HUES48 (cell line): Measurements from ENCODE around the gene C1QL4.

Experiments
- H3K27ac ChIP-seq: one replicate; pipeline ENCODE4 v1.7.0; 2013; ENCODE audit warnings: low read depth, low read length, inconsistent platforms
- H3K27me3 ChIP-seq: 2 replicates; pipeline ENCODE4 v1.6.1; 2013; ENCODE audit warnings: mild to moderate bottlenecking, low read length; ENCODE audit not compliant: control insufficient read depth, insufficient read depth
- H3K36me3 ChIP-seq: 2 replicates; pipeline ENCODE4 v1.6.1; 2013; ENCODE audit warnings: low read length; ENCODE audit not compliant: control insufficient read depth, insufficient read depth
- H3K4me1 ChIP-seq: 2 replicates; pipeline ENCODE4 v1.6.1; 2013; ENCODE audit warnings: mild to moderate bottlenecking, low read length; ENCODE audit not compliant: control insufficient read depth, insufficient read depth
- H3K4me3 ChIP-seq: 2 replicates; pipeline ENCODE4 v1.5.1; 2013; ENCODE audit warnings: mild to moderate bottlenecking, low read depth, low read length
- H3K9ac ChIP-seq: 2 replicates; pipeline ENCODE4 v1.6.1; 2013; ENCODE audit warnings: mild to moderate bottlenecking, low read depth, low read length, moderate library complexity
- H3K9me3 ChIP-seq: 2 replicates; pipeline ENCODE4 v1.6.1; 2013; ENCODE audit warnings: low read length; ENCODE audit not compliant: control insufficient read depth, insufficient read depth

The C1QL4 gene

GRCh38 chr12:49366096-49366651, 29.2 kb upstream of the C1QL4 start:
- Histone ChIP-seq H3K36me3 (no peaks in the 10 kb centered on the region), H3K27me3 (peaks cover 11% of the 10 kb centered on the region; the same call in 1 of the 2 replicates), H3K4me1 (peaks cover 14% of the 10 kb centered on the region; the same call in 1 of the 2 replicates), H3K9me3 (no peaks in the 10 kb centered on the region), H3K27ac (peak overlapping the region; percentile 99), H3K4me3 (peak overlapping the region; percentile 93), H3K9ac (peak overlapping the region; percentile 97)

GRCh38 chr12:49365542-49365941, 28.6 kb upstream of the C1QL4 start:
- H3K9ac ChIP-seq: no peak overlapping the region
- no peaks in the 10 kb centered on the region for H3K36me3 ChIP-seq
- peaks cover 11% of the 10 kb centered on the region; the same call in 1 of the 2 replicates for H3K27me3 ChIP-seq
- no peak overlapping the region; the same call in 1 of the 2 replicates for H3K4me3 ChIP-seq
- no peak overlapping the region for H3K27ac ChIP-seq
- H3K9me3 ChIP-seq: no peaks in the 10 kb centered on the region
- peaks cover 14% of the 10 kb centered on the region; the same call in 1 of the 2 replicates for H3K4me1 ChIP-seq

GRCh38 chr12:49364989-49365388, 28.0 kb upstream of the C1QL4 start:
- H3K9me3 ChIP-seq: no peaks in the 10 kb centered on the region
- H3K36me3 ChIP-seq: no peaks in the 10 kb centered on the region
- H3K4me3 ChIP-seq: no peak overlapping the region
- H3K27ac ChIP-seq: no peak overlapping the region
- H3K27me3 ChIP-seq: peaks cover 11% of the 10 kb centered on the region; the same call in 1 of the 2 replicates
- peaks cover 13% of the 10 kb centered on the region; the same call in 1 of the 2 replicates for H3K4me1 ChIP-seq
- H3K9ac ChIP-seq: no peak overlapping the region

DNA sequence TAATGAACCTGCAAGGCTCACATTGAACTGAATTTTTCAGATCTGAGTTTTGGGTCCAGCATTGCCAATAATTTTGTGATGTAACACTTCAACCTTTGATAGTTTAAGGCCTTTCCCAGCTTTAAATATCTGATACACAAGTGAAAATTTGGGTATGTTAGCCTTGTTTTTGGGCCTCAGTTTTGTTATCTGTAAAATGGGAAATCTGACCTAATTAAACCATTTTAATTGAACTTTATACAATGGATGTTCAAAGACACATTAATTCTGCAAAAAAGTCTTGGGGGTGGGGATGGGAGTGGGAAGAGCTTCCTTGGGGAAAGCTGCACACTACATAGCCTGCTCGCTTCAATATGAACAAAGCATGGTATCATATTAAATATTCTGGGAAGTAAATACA, 25.1 kb upstream of the C1QL4 start:
- H3K9me3 ChIP-seq: no peaks in the 10 kb centered on the region
- peaks cover 11% of the 10 kb centered on the region; the same call in 1 of the 2 replicates for H3K27me3 ChIP-seq
- no peaks in the 10 kb centered on the region for H3K4me1 ChIP-seq
- no peak overlapping the region for H3K4me3 ChIP-seq
- no peak overlapping the region for H3K9ac ChIP-seq
- H3K27ac ChIP-seq: no peak overlapping the region
- H3K36me3 ChIP-seq: no peaks in the 10 kb centered on the region

DNA sequence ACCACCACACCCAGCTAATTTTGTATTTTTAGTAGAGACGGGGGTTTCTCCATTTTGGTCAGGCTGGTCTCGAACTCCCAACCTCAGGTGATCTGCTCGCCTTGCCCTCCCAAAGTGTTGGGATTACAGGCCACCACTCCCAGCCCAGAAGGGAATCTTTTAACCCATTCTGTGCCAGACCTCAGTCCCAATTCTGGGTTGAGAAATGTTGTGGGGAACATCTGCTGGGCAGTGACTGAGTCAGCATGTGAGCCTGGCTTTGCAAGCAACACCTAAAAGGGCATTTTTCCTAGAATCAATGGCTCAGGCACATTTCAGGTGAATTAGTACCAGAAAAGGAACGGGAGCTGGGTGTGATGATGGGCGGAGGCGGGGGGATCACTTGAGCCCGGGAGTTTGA, 22.7 kb upstream of the C1QL4 start:
- Histone ChIP-seq H3K36me3 (no peaks in the 10 kb centered on the region), H3K27me3 (peaks cover under 1% of the 10 kb centered on the region; the same call in 1 of the 2 replicates), H3K4me3 (no peak overlapping the region), H3K4me1 (no peaks in the 10 kb centered on the region), H3K9ac (no peak overlapping the region), H3K27ac (no peak overlapping the region), H3K9me3 (no peaks in the 10 kb centered on the region)

GRCh38 chr12:49358483-49359141, 21.6 kb upstream of the C1QL4 start:
- no peaks in the 10 kb centered on the region for H3K9me3 ChIP-seq
- H3K27ac ChIP-seq: no peak overlapping the region
- no peak overlapping the region for H3K9ac ChIP-seq
- no peaks in the 10 kb centered on the region for H3K4me1 ChIP-seq
- H3K4me3 ChIP-seq: no peak overlapping the region
- H3K36me3 ChIP-seq: no peaks in the 10 kb centered on the region
- H3K27me3 ChIP-seq: no peaks in the 10 kb centered on the region

DNA sequence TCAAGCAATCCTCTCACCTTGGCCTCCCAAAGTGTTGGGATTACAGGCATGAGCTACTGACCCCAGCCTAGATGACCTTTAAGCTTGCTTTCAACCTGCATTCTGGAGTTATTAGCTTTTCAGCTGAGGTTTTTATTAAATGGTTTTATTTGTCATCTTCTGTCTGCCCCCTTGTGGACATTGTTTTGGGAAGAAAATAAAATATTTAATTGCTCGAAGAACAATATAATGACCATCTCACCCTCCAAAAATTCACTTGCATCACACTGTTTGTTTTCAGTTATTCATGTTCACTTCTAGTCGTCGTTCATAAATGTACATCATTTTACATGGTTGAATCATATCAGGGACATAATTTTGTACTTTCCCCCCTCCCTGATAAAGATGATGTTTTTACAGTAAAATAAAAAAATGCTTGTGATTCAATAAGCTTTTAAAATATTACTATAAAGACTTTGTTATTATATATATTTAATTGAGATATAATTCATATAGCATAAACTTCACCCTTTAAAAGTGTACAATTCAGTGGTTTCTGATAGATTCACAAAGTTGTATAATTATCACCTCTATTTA, 20.2 kb upstream of the C1QL4 start:
- Histone ChIP-seq H3K4me3 (no peak overlapping the region), H3K27me3 (no peaks in the 10 kb centered on the region), H3K9ac (no peak overlapping the region), H3K27ac (no peak overlapping the region), H3K36me3 (no peaks in the 10 kb centered on the region), H3K9me3 (no peaks in the 10 kb centered on the region), H3K4me1 (no peaks in the 10 kb centered on the region)

GRCh38 chr12:49355913-49356312, 18.9 kb upstream of the C1QL4 start:
- Histone ChIP-seq H3K9ac (no peak overlapping the region), H3K27me3 (no peaks in the 10 kb centered on the region), H3K4me3 (no peak overlapping the region), H3K36me3 (no peaks in the 10 kb centered on the region), H3K4me1 (no peaks in the 10 kb centered on the region), H3K27ac (no peak overlapping the region), H3K9me3 (no peaks in the 10 kb centered on the region)

GRCh38 chr12:49352351-49352750, 15.4 kb upstream of the C1QL4 start:
- no peak overlapping the region for H3K27ac ChIP-seq
- H3K36me3 ChIP-seq: no peaks in the 10 kb centered on the region
- no peak overlapping the region for H3K9ac ChIP-seq
- H3K27me3 ChIP-seq: peaks cover 25% of the 10 kb centered on the region
- H3K4me1 ChIP-seq: peaks cover 1% of the 10 kb centered on the region; the same call in 1 of the 2 replicates
- no peak overlapping the region for H3K4me3 ChIP-seq
- H3K9me3 ChIP-seq: no peaks in the 10 kb centered on the region

DNA sequence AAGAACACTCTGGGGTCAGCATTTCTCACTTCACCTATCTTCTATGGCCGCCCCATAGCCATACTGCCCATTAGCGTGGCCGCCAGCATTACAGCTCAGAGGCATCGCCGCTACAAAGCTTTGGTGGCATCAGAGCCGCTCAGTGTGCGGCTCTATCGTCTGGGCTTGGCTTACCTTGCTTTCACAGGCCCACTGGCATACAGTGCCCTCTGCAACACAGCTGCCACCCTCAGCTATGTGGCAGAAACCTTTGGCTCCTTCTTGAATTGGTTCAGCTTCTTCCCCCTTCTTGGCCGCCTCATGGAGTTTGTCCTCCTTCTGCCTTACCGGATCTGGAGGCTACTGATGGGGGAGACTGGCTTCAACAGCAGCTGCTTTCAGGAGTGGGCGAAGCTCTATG, 12.3 kb upstream of the C1QL4 start:
- peaks cover 56% of the 10 kb centered on the region for H3K27me3 ChIP-seq
- no peak overlapping the region for H3K4me3 ChIP-seq
- H3K4me1 ChIP-seq: peaks cover 12% of the 10 kb centered on the region
- no peak overlapping the region for H3K27ac ChIP-seq
- H3K36me3 ChIP-seq: no peaks in the 10 kb centered on the region
- no peak overlapping the region for H3K9ac ChIP-seq
- H3K9me3 ChIP-seq: no peaks in the 10 kb centered on the region

- no peaks in the 10 kb centered on the region for H3K36me3 ChIP-seq
- no peaks in the 10 kb centered on the region for H3K9me3 ChIP-seq
- H3K27me3 ChIP-seq: peaks cover 61% of the 10 kb centered on the region
- no peak overlapping the region for H3K9ac ChIP-seq
- H3K4me3 ChIP-seq: no peak overlapping the region
- no peak overlapping the region for H3K27ac ChIP-seq
- H3K4me1 ChIP-seq: peaks cover 12% of the 10 kb centered on the region
Observed at GRCh38 chr12:49348781-49349180, 11.8 kb upstream of the C1QL4 start.
